Choroid plexus epithelial cell (primary cell): Measurements from ENCODE around the gene ANO1.

Experiments used
- DNase-seq: peaks from one replicate; pipeline ENCODE4 v3.0.0-alpha.2; 2010; ENCODE audit warnings: low read depth
- H3K4me3 ChIP-seq: 2 replicates; pipeline ENCODE4 v1.5.1; 2011; ENCODE audit warnings: low read depth, mild to moderate bottlenecking, control low read depth, low read length, moderate library complexity
- CTCF ChIP-seq: conservative IDR thresholded peaks from 2 replicates; pipeline ENCODE4 v1.5.1; 2011; ENCODE audit warnings: low read depth, mild to moderate bottlenecking, control low read depth, inconsistent platforms, low read length, moderate library complexity

Gene ANO1

DNA sequence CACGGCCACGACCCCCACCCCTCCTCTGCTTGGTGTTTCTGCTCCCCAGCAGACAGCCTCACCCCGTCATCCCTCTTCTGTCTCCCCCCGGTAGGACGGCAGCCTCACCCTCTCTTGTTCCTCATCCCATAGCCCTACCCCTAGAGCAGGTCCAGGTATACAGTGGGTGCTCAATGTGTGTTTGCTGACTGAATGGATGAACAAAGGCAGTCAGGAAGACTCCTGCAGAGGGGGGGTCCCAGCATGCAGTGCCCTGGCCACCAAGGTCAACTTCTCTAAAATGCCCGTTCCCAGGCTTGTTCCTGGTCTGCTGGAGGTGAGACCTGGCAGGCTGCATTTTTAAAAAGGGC lies 90.3 kb downstream of the ANO1 start:
- no peak overlapping the region for H3K4me3 ChIP-seq
- DNase-seq, result no peak
- no peak for TF ChIP-seq CTCF

DNA sequence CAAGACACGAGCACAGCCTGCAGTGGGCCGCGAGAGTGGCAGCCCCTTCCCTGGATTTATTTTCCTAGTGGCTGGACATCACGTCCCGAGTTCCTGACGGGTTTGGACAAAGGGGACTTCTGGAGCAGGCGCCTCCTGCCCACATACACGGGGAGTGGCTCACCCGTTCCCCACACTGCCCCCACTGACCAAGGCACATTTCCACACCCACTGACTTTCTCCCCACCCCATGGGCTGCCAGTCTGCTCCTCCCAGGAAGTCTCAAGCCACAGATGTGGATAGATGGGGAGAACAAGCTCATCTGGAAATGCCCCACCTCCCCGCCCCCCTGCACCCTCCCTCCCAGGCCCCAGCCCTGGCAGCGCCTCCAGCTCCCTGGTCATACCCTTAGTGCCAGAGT lies 91.0 kb downstream of the ANO1 start:
- no peak for TF ChIP-seq CTCF
- no peak for DNase-seq
- H3K4me3 ChIP-seq, result no peak overlapping the region

- no peak for DNase-seq
- no peak overlapping the region for H3K4me3 ChIP-seq
- TF ChIP-seq CTCF, result no peak
Measured at GRCh38 chr11:70169632-70170031, 91.5 kb downstream of the ANO1 start.

DNA sequence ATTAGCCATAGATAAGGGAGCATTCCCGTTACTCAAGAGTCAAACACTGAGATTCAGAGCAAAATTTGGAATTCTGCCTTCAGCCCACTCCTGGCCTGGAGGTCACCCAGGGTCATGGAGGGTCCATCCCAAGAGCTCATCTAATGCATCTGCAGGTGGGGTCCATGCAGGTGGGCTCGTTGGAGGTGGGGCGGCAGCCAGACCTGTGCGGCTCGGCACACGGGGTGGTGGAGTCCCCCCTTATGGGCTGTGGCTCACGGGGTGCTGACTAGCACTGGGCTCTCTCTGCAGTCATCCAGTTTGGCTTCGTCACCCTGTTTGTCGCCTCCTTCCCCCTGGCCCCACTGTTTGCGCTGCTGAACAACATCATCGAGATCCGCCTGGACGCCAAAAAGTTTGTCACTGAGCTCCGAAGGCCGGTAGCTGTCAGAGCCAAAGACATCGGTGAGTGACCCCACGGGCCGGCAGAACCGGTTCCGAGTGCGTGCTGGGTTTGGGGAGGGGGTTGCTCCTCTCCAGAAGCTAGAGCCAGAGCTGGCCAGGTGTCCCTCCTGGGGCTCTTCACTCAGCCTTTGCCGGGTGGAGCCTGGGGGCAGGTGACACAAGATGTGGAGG lies 92.6 kb downstream of the ANO1 start:
- no peak for DNase-seq
- no peak overlapping the region for H3K4me3 ChIP-seq
- no peak for TF ChIP-seq CTCF

DNA sequence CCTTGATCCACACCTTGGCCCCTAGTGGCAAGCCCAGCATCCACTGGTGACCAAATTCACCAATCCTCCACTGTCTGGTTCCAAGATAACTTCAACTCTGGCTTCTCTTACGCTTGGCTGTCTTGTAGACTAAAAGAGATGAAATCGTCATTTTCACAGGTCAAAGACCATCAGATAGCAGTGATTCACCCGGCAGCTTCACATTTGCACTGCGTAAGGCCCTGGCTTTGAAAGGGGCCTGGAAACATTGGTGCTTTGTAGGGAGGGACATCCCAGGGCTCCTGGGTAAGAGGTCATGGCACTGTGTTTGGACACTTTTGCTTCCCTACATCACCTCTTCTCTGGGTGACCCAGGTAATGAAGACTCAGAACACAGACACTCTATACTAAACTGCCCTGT lies 94.9 kb downstream of the ANO1 start:
- TF ChIP-seq CTCF, result no peak
- no peak overlapping the region for H3K4me3 ChIP-seq
- peak; percentile 27 for DNase-seq

GRCh38 chr11:70174547-70175235 lies 96.6 kb downstream of the ANO1 start:
- no peak for TF ChIP-seq CTCF

DNA sequence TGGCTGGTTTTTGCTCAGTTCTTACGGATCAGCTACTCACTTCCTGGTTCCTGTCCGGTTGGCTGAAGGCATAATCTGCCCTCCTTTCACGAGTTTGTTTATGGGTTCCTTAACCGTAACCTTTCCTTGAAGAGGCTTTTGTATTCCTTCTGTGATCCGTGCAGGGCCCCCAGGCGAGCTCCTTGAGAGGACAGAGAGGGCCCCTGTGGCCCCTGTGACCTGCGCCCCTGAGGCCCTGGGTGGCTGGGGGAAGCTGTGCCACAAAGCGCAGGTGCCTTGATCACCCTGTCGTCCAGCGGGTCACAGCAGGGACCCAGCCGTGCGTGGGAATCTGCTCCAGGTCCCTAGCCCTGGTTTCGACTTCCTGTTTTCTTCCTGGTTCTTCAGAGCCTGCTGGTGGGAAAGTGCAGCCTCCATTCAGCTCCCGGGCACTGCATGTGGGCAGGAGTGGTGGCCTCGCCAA lies 97.2 kb downstream of the ANO1 start:
- no peak for DNase-seq
- H3K4me3 ChIP-seq, result no peak overlapping the region
- no peak for TF ChIP-seq CTCF

More at GRCh38 chr11:70174547-70175235, 96.6 kb downstream of the ANO1 start:
- no peak for DNase-seq
- H3K4me3 ChIP-seq, result no peak overlapping the region
